HG02642 (cell line): Measurements from ENCODE around the gene ARHGEF26.

Experiments used
- ATAC-seq: cut with Tn5 transposase; IDR thresholded peaks from one replicate; pipeline ENCODE4 v1.9.1; 2021; ENCODE audit warnings: mild to moderate bottlenecking; ENCODE audit not compliant: unreplicated experiment, poor library complexity

The ARHGEF26 gene

DNA sequence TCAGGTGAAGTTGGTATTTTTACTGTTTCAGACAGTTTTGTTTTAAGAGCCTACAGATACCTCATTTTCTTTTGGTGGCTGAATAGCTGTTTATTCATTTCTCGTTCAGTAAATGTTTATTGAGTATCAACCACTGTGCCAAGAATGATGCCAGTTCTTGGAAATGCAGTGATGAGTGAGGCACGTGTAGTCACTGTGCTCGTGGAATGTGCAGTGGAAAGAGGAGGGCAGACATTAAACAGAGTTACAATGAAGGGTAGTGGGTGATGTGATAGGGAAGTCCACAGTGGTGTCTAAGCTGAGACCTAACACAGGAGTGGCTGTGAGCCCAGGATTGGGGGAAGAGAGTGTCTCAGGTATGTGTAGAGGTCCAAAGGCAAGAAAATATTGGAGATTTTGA is 73.7 kb downstream of the ARHGEF26 start:
- ATAC-seq: no peak

DNA sequence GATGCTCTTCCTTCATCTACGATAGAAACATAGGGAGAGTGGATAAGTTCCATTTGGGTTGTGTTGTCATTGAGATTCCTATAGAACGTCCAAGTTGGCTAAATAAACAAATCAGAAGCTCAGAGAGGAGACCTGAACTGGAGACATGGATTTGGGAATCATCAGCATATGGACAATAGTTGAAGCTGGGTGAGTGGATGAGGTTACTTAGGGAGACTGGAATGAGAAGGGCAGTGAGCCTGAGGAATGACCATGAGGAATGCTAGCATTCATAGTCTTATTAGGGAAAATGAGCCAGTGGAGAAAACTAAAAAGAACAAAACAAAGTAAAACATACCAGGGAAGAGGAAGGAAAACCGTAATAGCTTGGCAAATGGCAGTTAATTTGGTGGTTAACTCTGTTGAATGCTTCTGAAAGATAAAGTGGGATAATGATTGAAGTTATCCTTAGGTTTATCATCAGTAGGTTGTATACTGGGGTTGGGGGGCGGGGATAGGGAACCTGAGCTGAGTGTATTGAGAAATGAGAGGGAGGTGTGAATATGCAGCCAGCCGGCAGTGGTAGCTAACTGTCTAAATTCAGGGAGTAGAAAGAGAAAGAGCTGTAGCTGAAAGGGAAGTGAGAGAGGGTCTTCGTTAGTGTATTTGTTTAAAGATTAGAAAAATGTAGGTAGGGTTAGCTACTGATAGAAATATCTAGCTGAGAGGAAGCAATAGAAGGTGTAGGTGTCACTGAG is 74.6 kb downstream of the ARHGEF26 start:
- ATAC-seq: no peak

DNA sequence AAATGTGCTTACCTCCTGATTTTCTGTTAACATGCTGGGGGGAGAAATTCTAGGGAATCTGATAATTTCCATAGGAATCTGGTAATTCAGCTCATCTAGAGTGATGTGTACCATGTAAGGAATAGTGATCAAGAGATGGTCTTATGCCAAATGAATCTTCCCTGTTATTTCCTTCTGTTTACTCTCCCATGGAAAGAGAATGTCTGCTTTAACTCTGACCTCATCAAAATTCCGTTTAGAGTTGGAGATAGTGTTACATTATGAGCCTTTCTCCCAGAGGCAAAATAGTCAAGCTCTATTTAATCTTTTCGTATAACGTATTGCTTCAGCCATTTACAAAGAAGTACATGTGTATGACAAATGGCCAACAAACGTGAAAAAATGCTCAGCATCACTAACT is 76.6 kb downstream of the ARHGEF26 start:
- ATAC-seq: no peak

DNA sequence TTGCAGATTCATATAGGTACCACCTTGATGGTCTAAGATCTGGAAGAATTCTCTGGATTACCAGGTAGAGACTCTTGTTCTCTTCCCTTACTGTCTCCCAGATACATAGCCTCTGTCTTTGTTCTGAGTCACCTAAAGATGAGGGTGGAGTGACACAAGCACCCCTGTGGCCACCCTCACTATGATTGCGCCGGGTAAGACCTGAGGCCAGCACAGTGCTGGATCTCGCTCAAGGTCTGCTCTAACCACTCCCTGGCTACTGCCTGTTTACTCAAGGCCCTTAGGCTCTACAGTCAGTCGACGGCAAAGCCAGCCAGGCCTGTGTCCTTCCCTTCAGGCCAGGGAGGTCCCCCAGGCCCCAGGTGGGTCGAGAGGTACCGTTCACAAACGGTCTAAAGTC is 88.3 kb downstream of the ARHGEF26 start:
- ATAC-seq: no peak

DNA sequence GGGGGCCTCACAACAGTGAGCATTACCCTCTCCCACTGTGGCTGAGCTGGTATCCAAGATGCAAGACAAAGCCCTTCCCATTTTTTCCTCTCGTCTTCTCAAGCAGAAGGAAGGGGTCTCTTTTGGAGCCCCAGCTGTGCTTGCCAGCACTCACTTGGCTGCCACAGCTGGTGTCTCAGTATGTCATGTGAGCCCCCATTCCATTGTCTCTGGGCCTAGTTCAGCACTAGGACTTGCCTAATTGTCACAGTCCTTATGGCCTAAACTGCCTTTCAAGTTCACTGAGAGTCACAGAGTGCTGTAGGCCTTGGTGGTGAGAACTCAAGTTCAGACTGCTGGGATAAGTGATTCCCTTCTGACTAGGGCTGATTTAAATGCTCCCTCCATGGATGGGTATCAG is 89.8 kb downstream of the ARHGEF26 start:
- no peak for ATAC-seq

DNA sequence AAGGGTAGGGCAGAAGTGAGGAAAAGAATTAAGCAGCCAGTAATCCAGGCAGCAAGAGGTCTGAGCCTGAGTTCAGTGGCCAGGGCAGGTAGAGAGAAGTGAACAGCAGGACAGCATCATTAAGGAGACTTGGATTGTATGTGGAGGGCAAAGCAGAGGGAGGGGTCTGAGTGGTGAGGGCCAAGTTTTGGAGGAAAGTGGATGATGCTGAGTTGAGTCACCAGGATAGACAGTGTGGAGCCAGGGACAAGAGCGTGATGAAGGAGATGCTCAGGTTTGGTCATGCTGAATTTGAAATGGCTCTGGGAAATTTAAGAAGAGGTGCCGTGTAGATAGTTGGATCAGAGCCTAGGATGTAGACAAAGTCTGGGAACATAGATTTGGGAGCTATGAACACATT is 93.1 kb downstream of the ARHGEF26 start:
- no peak for ATAC-seq

DNA sequence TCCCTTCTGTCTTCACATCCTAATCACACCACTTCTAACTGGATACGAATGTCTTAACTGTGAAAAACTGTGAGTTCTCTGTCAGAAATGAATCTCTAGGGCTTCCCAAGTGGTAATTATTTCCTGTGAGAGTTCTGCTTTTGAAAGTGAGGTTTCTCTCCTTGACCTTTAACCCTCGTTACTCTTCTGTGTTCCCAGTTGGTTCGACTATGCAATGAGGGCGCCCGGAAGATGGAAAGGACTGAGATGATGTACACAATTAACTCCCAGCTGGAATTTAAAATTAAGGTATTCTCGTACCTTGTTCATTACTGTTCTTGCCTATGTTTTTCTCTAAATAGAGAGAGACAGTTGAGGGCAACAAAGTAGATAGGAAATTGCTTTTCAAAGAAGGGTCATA is 96.5 kb downstream of the ARHGEF26 start:
- no peak for ATAC-seq

DNA sequence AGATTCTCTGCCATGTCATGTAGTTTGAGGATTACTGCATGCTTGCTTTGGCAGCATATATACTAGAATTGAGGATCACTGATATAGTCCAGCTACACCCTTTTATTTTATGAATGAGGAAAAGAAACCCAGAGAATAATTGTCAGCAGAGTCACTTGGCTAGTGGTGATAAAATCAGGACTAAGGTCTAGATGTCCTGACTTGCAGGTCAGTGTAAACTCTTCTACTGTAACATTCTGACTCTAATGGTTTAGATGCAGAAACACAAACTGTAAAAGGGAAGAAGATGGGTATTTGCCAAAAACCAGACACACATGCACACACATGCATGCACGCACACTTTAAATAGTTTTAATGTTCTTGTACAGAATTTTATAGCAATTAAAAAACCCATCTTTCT is 97.5 kb downstream of the ARHGEF26 start:
- no peak for ATAC-seq

DNA sequence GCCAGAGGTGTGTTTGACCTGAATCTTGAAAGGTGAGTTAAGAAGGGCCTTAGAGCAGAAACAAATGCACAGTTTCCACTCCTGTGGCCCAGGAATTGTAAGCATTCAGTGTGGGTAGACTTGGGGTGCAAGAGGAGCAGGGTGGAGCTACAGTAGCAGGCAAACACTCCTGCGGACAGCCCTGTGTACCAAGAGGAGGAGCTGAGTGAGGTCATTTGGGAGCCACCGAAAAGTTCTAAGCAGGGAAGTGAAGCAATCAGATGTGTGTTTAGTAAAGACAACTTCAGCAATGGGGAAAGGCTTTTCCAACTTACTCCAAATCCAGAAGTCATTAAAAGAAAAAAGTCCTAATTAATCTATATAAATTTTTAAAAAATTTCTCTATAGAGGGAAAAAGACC is 99.3 kb downstream of the ARHGEF26 start:
- ATAC-seq: no peak

DNA sequence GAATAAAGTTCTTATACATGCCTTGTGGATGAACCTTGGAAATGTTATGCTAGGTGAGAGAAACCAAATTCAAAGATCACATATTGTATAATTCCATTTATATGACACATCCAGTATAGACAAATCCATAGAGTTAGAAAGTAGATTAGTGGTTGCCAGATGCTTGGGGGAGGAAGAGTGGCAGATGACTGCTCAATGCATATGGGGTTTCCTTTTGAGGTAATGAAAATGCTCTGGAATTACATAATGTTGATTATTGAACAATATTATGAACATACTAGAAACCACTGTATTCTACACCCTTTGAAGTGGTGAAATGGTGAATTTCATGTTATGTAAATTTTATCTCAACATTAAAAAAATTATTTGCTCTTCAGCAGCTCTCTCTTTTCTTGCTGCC is 102.3 kb downstream of the ARHGEF26 start:
- ATAC-seq: no peak

DNA sequence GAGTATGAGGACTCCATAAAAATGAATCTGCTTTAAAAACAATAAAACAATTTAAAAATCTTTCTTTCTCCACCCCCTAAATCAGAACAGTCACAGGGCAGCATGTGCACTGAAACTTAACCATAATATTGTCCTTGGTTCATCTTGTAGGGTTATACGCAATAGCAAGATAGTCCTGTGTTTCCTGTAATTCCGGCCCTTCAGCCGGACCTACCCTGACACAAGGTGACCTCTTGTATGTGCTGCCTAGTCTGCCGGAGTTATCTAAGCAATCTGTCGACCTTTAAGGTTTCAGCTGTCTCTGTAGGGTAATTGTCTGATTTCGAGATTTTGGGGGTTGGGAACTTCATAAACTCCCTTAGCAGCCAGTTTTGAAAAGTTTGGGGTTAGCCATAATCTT is 103.2 kb downstream of the ARHGEF26 start:
- ATAC-seq: no peak

DNA sequence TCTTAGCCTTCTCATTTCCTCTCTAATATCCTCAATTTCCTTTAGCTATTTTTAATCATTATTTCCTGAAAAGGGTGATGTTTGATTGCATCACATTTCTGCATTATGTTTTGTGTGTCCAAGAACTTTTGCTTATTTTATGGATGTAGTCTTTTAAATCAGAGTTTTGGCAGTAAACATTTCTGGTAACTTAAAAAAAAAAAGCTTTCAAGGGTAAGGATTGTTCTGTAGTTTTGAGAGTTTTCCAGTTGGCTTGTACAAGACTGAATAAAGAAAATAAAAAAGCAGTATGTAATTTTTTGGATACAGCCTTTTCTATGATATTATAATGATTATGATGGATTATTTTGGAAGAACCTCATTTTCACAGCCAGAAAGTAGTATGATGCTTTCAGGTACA is 103.7 kb downstream of the ARHGEF26 start:
- no peak for ATAC-seq

DNA sequence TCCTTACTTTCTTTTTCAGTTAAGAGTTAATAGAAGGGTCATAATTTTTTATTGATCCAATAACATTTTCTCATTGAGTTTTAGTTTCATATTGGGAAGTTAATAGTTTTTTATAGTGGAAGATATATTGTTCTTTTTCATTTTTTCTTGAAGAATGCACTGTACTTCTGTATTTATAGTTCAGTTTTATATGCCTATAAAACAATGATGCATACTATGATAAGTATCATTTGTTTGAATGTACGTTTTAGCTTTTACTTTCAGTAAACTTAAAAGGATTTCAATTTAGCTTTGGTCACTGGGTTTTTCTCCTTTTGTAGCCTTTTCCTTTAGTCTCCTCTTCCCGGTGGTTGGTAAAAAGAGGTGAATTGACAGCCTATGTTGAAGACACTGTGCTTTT is 104.3 kb downstream of the ARHGEF26 start:
- no peak for ATAC-seq

DNA sequence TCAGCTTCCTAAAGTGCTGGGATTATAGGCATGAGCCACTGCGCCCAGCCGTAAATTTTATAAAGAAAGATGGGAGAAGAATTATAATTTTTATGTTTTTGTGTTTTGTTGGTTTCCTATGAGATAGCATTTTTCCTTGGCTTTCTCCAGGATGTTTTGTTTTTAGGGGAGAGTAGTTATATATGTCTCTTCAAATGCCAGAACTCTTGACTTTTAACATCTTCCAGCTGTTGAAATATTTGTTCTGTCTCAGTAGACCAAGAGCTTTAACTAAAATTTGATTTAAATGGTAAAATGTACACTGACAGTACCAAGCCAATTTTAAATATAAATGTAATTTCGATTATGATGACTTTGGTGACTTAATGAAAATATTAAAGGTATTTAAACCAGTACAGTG is 106.3 kb downstream of the ARHGEF26 start:
- ATAC-seq: no peak

DNA sequence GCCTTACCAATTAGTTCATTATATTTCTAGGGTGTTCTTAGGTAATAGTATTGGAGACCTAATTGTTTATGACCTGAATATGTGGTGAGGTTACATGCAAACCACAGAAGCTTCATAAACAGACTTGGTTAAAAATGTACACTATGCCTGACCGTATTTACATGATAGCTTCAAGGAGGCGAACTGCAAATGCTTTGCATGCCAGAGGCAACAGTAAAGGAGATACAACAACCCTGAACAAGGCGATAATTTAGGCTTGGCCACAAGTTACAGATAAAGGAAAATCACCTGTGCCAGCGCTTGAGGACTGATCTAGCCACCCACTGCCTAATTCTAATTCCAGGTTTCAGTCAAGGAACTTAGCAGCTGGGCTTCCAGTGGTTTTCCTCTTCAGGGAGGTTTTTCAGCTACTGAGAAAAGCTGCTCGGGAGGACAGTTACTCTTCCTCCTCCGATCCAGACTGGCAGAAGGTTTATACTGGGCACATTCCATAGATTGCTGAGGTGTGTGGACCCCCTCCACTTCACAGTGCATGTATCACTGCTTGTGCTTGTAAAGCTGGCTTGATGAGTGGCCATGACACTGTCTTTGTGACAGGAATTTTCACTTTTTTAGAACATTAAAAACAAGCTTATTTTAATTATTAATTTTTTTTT is 107.5 kb downstream of the ARHGEF26 start:
- no peak for ATAC-seq

DNA sequence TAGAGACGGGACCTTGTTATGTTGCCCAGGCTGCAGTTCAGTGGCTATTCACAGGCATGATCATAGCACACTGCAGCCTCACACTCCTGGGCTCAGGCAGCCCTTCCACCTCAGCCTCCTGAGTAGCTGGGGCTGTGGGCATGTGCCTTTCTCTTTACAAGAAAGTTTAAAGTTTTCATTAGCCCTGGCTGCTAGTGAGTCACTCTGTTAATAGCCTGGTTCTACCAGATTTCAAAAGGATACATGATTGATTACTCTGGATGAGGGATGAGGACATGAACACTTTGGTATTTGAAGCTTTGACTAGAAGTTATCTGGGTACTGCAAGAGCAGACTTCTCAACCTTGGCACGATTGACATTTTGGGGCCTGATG is 108.0 kb downstream of the ARHGEF26 start:
- no peak for ATAC-seq

DNA sequence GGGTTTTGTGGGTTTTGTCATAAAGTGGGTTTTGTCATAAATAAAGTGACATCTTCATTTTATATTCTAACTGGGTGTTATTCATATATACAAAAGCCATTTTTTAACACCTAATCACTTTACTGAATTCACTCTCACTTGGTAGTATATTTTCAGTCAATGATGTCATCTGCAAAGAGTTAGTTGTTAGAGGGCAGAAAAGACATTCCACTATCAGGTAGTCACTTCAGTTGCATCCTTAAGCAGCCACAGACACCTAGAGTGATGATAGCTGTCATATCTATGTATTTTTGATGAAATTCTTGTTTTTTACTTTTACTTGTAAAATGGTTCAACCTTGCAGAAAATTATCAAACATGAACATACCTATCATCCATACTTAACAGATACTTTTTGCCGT is 114.1 kb downstream of the ARHGEF26 start:
- no peak for ATAC-seq

DNA sequence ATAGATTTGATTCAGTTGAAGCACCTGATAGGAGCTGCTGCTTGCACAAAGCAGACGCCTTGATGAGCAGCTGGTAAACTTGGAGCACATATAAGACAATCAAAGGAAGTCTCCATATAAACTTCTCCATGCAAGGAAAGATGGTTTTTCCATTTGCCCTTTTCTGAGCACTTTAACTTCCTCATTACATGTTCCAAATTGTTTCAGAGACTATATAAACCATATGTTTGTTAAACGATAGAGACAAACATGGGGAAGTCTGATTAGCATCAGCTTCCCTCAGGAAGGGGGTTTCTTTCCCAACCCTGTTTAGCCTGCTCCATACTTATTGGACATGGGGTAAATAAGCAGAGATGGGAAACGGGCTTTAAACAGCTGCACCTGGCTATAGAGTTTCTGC is 115.1 kb downstream of the ARHGEF26 start:
- ATAC-seq: no peak

DNA sequence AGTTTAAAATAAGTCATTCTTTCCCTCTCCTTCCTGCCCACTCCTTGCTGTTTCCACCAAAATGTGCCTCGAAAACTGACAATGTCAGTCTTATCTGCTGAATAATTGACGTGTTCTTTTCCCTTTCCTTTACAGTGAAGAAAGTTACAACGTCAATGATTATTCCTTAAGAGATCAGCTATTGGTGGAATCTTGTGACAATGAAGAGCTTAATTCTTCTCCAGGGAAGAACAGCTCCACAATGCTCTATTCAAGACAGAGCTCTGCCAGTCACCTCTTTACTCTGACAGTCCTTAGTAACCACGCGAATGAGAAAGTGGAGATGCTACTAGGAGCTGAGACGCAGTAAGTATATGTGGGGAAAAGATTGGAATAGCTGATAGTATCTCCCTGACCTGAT is 119.0 kb downstream of the ARHGEF26 start:
- ATAC-seq: no peak

DNA sequence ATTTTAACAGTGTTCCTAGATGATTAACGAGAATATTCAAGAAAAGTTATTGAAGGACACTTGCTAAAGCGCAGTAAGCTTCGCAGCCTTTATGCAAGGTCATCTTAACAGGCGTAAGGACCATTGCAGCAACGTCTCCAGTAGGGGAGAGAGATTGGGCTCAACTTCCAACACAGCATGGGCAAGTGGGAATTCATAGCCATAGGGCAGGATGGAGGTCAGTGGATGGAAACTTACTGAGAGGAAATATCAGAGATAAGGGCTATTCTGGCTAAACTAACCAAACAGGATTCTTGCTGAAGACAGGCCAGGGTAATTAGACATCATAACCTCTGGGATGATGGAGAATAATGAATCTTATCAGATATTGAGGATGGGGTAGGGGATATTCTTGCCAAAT is 120.3 kb downstream of the ARHGEF26 start:
- ATAC-seq: no peak

DNA sequence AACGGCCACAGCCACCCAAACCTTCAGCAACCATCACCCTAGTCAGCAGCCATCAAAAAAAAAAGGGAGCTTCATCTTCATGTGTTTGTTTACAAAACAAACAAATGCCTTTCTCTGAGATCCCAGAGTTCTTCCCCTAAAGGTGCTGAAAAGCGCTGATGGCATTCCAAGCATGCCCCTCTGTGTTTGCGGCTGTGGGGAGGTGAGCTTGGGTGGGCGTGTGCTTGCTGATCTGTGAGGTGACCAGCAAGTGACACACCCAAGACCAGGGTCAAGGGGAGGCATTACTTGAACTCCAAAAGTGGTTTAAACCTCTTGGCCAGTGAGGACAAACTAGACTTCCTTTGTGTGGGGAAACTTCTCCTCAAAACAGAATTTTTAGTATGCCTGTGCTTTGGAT is 121.6 kb downstream of the ARHGEF26 start:
- ATAC-seq: no peak

DNA sequence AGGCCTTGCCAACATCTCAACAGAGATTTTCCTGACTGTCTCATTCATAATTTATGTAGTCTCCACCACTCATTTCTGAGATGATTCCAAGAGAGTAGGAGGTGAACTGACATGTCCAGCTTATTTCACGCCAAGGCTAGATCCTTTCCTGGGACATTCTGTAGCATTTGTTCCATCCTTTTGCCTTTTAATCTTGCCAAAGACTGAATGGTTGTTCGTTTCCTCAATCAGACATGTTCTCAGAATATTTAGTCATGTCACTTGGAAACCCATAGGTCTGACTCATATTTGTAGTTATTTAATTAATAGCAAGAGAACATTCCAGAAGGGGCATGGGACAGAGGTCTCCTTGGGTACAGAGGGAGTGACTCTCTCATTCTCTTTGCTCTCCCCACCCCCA is 122.2 kb downstream of the ARHGEF26 start:
- no peak for ATAC-seq
